Activated CD8-positive, alpha-beta T cell treated with anti-CD3 and anti-CD28 coated beads, Interleukin-2, amount 10 ng/mL, durations not matched to agents 7 days and 5 days (primary cell): ENCODE data around the gene TCN2. TPM values are rescaled to one million over a fixed set of nuclear protein-coding genes. Genes with fewer than 3 reads are reported as not detected.

ENCODE experiments used
- ATAC-seq: fragments of 150-1000 bp; cut with Tn5 transposase; one replicate; pipeline ENCODE4 v1.10.0; 2021; ENCODE audit warnings: moderate library complexity
- CTCF ChIA-PET: fragments of 350-600 bp; sonication (Branson Sonifier 250); formaldehyde crosslinking; loops from one replicate; lab custom pipeline; 2021; ENCODE audit warnings: antibody characterized with exemption; lab: Charles Lee
- POLR2A ChIA-PET: fragments of 350-600 bp; sonication (Branson Sonifier 250); formaldehyde crosslinking; loops from one replicate; lab custom pipeline; 2021; ENCODE audit warnings: antibody characterized with exemption; lab: Charles Lee
- DNase-seq: peaks from one replicate; pipeline ENCODE4 v3.0.0-alpha.2; 2020
- H3K27ac Mint-ChIP-seq: one replicate; pipeline ENCODE4 v1.8.0; 2021; ENCODE audit warnings: mild to moderate bottlenecking, mixed read lengths
- H3K27me3 Mint-ChIP-seq: one replicate; pipeline ENCODE4 v1.8.0; 2021; ENCODE audit warnings: low read depth, mixed read lengths
- H3K36me3 Mint-ChIP-seq: one replicate; pipeline ENCODE4 v1.8.0; 2021; ENCODE audit warnings: low read depth, mixed read lengths
- H3K4me1 Mint-ChIP-seq: one replicate; pipeline ENCODE4 v1.8.0; 2021; ENCODE audit warnings: low read depth, mixed read lengths
- H3K4me3 Mint-ChIP-seq: one replicate; pipeline ENCODE4 v1.8.0; 2021; ENCODE audit warnings: mild to moderate bottlenecking, mixed read lengths
- H3K9me3 Mint-ChIP-seq: one replicate; pipeline ENCODE4 v1.8.0; 2022; ENCODE audit warnings: mixed read lengths; ENCODE audit not compliant: insufficient read depth
- total RNA-seq, 2 experiments: library from RNA; stranded (reverse); gene quantifications; one replicate each; pipeline ENCODE4 v1.2.3, GENCODE V29; 2021

TCN2 gene
- total RNA-seq, 2 experiments from 2014 or later = 0.24 to 0.34 TPM

GRCh38 chr22:30602049-30602448 is 4.9 kb upstream of the TCN2 start:
- Mint-ChIP-seq H3K4me1 (peaks cover 17% of the 10 kb centered on the region), H3K9me3 (no peaks in the 10 kb centered on the region), H3K4me3 (no peak overlapping the region), H3K27me3 (no peaks in the 10 kb centered on the region), H3K27ac (no peak overlapping the region), H3K36me3 (no peaks in the 10 kb centered on the region)
- ChIA-PET CTCF (interaction anchor here (0.6 to 1.5 kb wide), 9 partner anchors 9 to 552 kb away, joined by 3 to 7 read pairs (median 3); partner anchors contain the start of gene PES1), POLR2A (no interaction called here)
- DNase-seq (peak; percentile 42), ATAC-seq (no peak)

GRCh38 chr22:30603801-30604200 is 3.2 kb upstream of the TCN2 start:
- ChIA-PET CTCF (interaction anchor here (0.7 to 1.6 kb wide), 5 partner anchors 21 to 216 kb away, joined by 3 to 6 read pairs (median 3); partner anchors contain the start of genes RNF215 and SLC35E4), POLR2A (interaction anchor here (0.6 kb wide), 1 partner anchor 20 kb away, joined by 3 read pairs; no protein-coding TSS in a partner anchor)
- ATAC-seq (no peak), DNase-seq (no peak)
- H3K36me3 Mint-ChIP-seq = no peaks in the 10 kb centered on the region
- H3K4me3 Mint-ChIP-seq = no peak overlapping the region
- H3K9me3 Mint-ChIP-seq = no peaks in the 10 kb centered on the region
- H3K27me3 Mint-ChIP-seq = no peaks in the 10 kb centered on the region
- no peak overlapping the region for H3K27ac Mint-ChIP-seq
- H3K4me1 Mint-ChIP-seq = peaks cover 35% of the 10 kb centered on the region

GRCh38 chr22:30604723-30605122 is 2.3 kb upstream of the TCN2 start:
- peaks cover 44% of the 10 kb centered on the region for H3K4me1 Mint-ChIP-seq
- DNase-seq = no peak
- ChIA-PET CTCF (interaction anchor here (0.9 to 4.2 kb wide), 6 partner anchors 10 to 217 kb away, joined by 3 to 24 read pairs (median 4); partner anchors contain the start of genes PES1, RNF215 and SLC35E4), POLR2A (no interaction called here)
- no peaks in the 10 kb centered on the region for H3K36me3 Mint-ChIP-seq
- ATAC-seq = no peak
- no peak overlapping the region for H3K4me3 Mint-ChIP-seq
- no peak overlapping the region for H3K27ac Mint-ChIP-seq
- no peaks in the 10 kb centered on the region for H3K27me3 Mint-ChIP-seq
- H3K9me3 Mint-ChIP-seq = no peaks in the 10 kb centered on the region

GRCh38 chr22:30605449-30606110 is 1.4 kb upstream of the TCN2 start:
- CTCF ChIA-PET = interaction anchor here (1.2 to 5.6 kb wide), 12 partner anchors 8 to 363 kb away, joined by 3 to 44 read pairs (median 6); partner anchors contain the start of genes MORC2, MTFP1, PES1 and SLC35E4
- H3K27ac Mint-ChIP-seq = no peak overlapping the region
- H3K36me3 Mint-ChIP-seq = no peaks in the 10 kb centered on the region
- no peak overlapping the region for H3K4me3 Mint-ChIP-seq
- peak; percentile 69 for DNase-seq
- POLR2A ChIA-PET = no interaction called here
- peaks cover 48% of the 10 kb centered on the region for H3K4me1 Mint-ChIP-seq
- H3K9me3 Mint-ChIP-seq = no peaks in the 10 kb centered on the region
- no peaks in the 10 kb centered on the region for H3K27me3 Mint-ChIP-seq
- peak; percentile 51 for ATAC-seq

GRCh38 chr22:30607300-30607930 is 441 bp downstream of the TCN2 start:
- DNase-seq (no peak), ATAC-seq (no peak)
- no peaks in the 10 kb centered on the region for H3K36me3 Mint-ChIP-seq
- no peaks in the 10 kb centered on the region for H3K9me3 Mint-ChIP-seq
- peak overlapping the region; percentile 75 for H3K27ac Mint-ChIP-seq
- ChIA-PET CTCF (interaction anchor here (1.0 to 5.6 kb wide), 9 partner anchors 10 to 181 kb away, joined by 4 to 44 read pairs (median 6); partner anchors contain the start of genes MTFP1, PES1 and SLC35E4), POLR2A (interaction anchor here (1.0 kb wide), 1 partner anchor 16 kb away, joined by 5 read pairs; the partner anchor contains the start of gene PES1)
- H3K4me3 Mint-ChIP-seq = peak overlapping the region; percentile 60
- H3K4me1 Mint-ChIP-seq = peaks cover 48% of the 10 kb centered on the region
- no peaks in the 10 kb centered on the region for H3K27me3 Mint-ChIP-seq

GRCh38 chr22:30607939-30608338 is 965 bp downstream of the TCN2 start:
- H3K9me3 Mint-ChIP-seq = no peaks in the 10 kb centered on the region
- H3K27ac Mint-ChIP-seq = no peak overlapping the region
- POLR2A ChIA-PET = interaction anchor here (1.0 kb wide), 1 partner anchor 17 kb away, joined by 5 read pairs; the partner anchor contains the start of gene PES1

GRCh38 chr22:30609260-30610185 is 2.5 kb downstream of the TCN2 start:
- no peaks in the 10 kb centered on the region for H3K27me3 Mint-ChIP-seq
- ChIA-PET POLR2A (interaction anchor here (0.8 kb wide), 1 partner anchor 26 kb away, joined by 3 read pairs; the partner anchor contains the start of gene SLC35E4), CTCF (interaction anchor here (1.5 to 5.6 kb wide), 3 partner anchors 25 to 164 kb away, joined by 5 to 44 read pairs (median 10); partner anchors contain the start of gene SLC35E4)
- H3K9me3 Mint-ChIP-seq = no peaks in the 10 kb centered on the region
- H3K36me3 Mint-ChIP-seq = no peaks in the 10 kb centered on the region
- peak; percentile 51 for ATAC-seq
- H3K4me1 Mint-ChIP-seq = peaks cover 48% of the 10 kb centered on the region
- H3K4me3 Mint-ChIP-seq = no peak overlapping the region
- H3K27ac Mint-ChIP-seq = peak overlapping the region; percentile 4
- DNase-seq = peak; percentile 36

More at GRCh38 chr22:30607939-30608338, 965 bp downstream of the TCN2 start:
- ATAC-seq (no peak), DNase-seq (no peak)
- Mint-ChIP-seq H3K36me3 (no peaks in the 10 kb centered on the region), H3K4me1 (peaks cover 48% of the 10 kb centered on the region), H3K4me3 (no peak overlapping the region), H3K27me3 (no peaks in the 10 kb centered on the region)
- CTCF ChIA-PET = interaction anchor here (1.6 to 5.6 kb wide), 4 partner anchors 17 to 163 kb away, joined by 5 to 44 read pairs (median 17); partner anchors contain the start of genes PES1 and SLC35E4

GRCh38 chr22:30610299-30610698 is 3.3 kb downstream of the TCN2 start:
- H3K27me3 Mint-ChIP-seq = no peaks in the 10 kb centered on the region
- ChIA-PET CTCF (interaction anchor here (5.6 kb wide), 1 partner anchor 24 kb away, joined by 44 read pairs; the partner anchor contains the start of gene SLC35E4), POLR2A (no interaction called here)
- H3K27ac Mint-ChIP-seq = no peak overlapping the region
- no peaks in the 10 kb centered on the region for H3K36me3 Mint-ChIP-seq
- no peaks in the 10 kb centered on the region for H3K9me3 Mint-ChIP-seq
- DNase-seq (no peak), ATAC-seq (no peak)
- no peak overlapping the region for H3K4me3 Mint-ChIP-seq
- H3K4me1 Mint-ChIP-seq = peaks cover 47% of the 10 kb centered on the region

GRCh38 chr22:30611197-30611596 is 4.2 kb downstream of the TCN2 start:
- CTCF ChIA-PET = interaction anchor here (1.7 kb wide), 1 partner anchor 10 kb away, joined by 7 read pairs; no protein-coding TSS in a partner anchor
- H3K27ac Mint-ChIP-seq = no peak overlapping the region

GRCh38 chr22:30612789-30613188 is 5.8 kb downstream of the TCN2 start:
- no peaks in the 10 kb centered on the region for H3K36me3 Mint-ChIP-seq

More at GRCh38 chr22:30611197-30611596, 4.2 kb downstream of the TCN2 start:
- no peaks in the 10 kb centered on the region for H3K27me3 Mint-ChIP-seq
- no peak overlapping the region for H3K4me3 Mint-ChIP-seq
- ATAC-seq = no peak
- POLR2A ChIA-PET = no interaction called here
- no peaks in the 10 kb centered on the region for H3K36me3 Mint-ChIP-seq
- H3K9me3 Mint-ChIP-seq = no peaks in the 10 kb centered on the region
- peaks cover 38% of the 10 kb centered on the region for H3K4me1 Mint-ChIP-seq
- DNase-seq = no peak

More at GRCh38 chr22:30612789-30613188, 5.8 kb downstream of the TCN2 start:
- Mint-ChIP-seq H3K9me3 (no peaks in the 10 kb centered on the region), H3K27me3 (no peaks in the 10 kb centered on the region), H3K4me1 (peaks cover 23% of the 10 kb centered on the region), H3K4me3 (no peak overlapping the region), H3K27ac (no peak overlapping the region)
- DNase-seq (no peak), ATAC-seq (no peak)
- ChIA-PET POLR2A (interaction anchor here (0.6 kb wide), 1 partner anchor 895 kb away, joined by 3 read pairs; no protein-coding TSS in a partner anchor), CTCF (interaction anchor here (1.7 kb wide), 1 partner anchor 11 kb away, joined by 7 read pairs; no protein-coding TSS in a partner anchor)
